Measurements from ENCODE around the gene TSSK3.

The TSSK3 gene, protein sequence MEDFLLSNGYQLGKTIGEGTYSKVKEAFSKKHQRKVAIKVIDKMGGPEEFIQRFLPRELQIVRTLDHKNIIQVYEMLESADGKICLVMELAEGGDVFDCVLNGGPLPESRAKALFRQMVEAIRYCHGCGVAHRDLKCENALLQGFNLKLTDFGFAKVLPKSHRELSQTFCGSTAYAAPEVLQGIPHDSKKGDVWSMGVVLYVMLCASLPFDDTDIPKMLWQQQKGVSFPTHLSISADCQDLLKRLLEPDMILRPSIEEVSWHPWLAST

DNA sequence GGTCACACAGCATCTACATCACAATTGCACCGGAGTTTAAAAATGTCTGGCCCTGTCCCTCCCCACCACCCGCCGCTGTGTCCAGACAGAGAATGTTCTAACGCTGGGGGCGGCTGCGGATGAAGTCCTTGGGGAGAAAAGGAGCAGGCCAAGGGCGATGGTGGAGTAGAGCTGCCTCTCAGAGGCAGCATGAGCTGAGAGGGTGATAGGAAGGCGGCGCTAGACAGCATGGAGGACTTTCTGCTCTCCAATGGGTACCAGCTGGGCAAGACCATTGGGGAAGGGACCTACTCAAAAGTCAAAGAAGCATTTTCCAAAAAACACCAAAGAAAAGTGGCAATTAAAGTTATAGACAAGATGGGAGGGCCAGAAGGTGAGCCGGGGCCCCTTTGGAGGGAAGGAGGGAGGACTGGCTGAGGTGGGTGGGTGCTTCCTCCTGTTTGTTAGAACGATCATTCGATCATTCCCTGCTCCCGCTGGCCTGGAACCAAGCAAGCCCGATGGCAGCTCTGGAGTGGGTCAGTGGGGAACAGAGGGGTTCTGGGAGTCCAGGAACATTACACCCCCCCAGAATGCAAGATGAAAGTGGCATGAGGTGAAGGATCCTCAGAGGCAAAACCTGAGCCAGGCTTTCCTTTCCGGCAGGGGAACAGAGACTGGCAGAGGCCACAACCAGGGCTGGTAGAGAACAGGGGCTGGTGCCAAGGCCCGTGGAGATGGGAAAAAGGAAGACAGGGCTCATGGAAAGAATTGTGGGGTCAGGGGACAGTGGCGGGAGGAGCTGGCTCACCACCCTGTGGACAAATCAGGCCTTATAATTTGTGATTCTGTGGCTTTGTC lies at the start of gene TSSK3, which contains the start of gene FAM229A:
Gene TSSK3, plus strand, starts transcription at position 66 of the 840 bp plus-strand sequence. Its CDS starts 163 bp downstream, at position 229.
Gene FAM229A, minus strand, starts transcription at position 12 of the 840 bp plus-strand sequence. CDS start 394 bp downstream, outside the sequence.
- DNase-seq, result peak; percentile 11

DNA sequence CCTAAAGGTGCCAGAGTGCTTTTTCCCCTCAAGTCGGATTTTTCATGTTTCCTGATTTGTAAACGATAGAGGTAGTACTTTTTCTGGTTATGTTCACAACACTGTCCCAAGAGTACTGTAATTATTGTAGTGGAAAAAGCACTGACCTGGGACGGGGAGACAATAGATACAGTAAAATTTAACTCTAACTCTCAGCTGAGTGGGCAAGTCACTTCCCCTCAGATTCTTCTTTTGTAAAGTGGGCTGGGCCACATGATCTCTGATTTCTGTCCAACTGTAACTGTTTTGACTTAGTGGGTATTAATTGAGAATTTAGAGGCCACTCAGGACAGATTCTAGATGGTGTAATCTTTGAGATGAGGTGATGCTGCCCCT lies 45.4 kb upstream of the TSSK3 start:
- no peak for DNase-seq

DNA sequence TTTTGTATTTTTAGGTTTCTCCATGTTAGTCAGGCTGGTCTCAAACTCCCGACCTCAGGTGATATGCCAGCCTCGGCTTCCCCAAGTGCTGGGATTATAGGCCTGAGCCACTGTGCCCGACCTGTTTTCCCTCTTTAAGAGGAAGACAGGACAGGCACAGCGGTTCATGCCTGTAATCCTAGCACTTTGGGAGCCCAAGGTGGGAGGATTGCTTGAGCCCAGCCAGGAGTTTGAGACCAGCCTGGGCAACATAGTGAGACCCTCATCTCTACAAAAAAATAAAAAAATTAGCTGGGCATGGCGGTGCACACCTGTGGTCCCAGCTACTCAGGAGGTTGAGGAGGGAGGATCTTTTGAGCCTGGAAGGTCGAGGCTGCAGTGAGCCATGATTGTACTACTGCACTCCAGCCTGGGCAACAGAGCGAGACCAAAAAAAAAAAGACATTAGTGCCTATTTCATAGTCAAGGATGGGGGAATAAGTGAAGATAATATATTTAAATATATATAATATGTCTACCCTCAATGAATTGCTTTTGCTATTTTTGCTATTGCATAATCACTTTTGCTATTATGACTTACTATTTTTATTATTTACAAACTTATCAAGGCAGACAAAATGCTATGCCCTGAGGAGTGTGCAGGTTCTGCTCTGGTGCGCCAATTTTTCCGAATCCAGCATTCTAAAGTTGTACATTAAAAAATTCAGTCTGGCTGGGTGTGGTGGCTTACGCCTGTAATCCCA lies 44.0 kb upstream of the TSSK3 start:
- DNase-seq, result no peak

DNA sequence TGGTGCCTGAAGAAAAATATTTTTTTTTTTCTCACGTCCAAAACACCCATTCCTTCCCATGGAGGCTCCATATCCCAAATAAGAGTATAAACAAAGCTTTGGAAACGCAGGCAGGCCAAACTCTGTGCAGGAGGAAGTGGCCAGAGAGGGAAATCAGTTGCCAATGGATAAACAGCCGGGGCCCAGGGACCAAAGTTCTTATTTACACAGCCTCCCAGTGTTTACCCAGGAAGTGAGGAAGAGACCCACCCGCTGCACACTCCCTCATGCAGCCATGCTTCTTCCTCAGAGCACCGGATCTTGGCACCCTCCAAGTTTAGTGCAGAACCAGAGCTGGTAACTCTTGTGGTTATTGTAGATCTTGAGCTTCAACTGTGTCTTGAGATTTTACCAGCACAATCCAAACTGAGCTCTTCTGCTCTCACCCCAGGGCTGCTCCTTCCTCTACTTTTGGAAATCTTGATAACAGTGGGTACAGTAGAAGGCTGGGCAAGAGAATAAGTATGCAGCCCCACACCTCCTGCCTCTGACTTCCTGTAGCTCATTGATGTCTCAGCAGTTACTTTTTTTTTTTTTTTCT lies 40.5 kb upstream of the TSSK3 start:
- DNase-seq, result no peak

DNA sequence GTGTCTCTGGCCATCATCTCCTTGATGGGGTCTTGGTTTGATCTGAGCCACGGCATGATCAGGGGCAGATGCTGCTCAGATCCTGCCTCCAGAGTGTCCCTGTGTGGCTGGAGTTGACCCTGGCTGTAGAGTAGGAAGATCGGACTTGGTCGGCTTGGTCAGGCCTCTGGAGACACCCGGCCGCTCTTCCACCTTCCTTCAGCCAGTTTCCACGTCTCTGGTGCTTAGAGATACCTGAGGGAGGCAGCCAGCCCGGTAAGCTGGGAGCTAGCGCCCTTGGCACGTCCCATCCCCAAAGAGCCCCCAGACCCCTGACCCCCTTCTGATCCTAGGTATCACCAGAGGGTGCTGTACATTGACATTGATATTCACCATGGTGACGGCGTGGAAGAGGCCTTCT lies 35.1 kb upstream of the TSSK3 start:
- no peak for DNase-seq

DNA sequence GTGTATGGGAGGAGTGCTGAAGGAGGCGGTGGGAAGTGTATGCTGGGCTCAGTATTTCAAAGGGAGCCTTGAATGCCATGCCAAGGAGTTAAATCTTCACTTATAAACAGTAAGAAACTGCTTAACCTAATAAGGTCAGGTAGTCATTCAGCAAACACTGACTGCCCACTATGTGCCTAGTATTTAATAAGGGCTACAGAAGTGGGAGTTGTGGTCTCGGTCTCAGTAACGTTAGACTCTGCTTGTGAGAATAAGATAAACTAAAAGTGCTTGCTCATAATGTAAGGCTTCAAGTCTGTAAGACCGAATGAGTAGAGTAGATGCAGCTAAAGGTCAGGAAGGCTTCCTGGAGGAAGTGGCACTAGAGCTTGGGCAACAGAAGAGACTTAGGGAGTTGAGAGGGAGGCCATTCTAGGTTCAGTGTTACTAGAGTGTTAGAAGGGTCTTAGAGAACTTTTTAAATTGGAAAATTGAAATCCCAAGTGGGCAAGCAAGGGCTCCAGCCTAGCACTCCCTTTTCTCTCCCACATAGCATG lies 32.3 kb upstream of the TSSK3 start:
- DNase-seq, result no peak

DNA sequence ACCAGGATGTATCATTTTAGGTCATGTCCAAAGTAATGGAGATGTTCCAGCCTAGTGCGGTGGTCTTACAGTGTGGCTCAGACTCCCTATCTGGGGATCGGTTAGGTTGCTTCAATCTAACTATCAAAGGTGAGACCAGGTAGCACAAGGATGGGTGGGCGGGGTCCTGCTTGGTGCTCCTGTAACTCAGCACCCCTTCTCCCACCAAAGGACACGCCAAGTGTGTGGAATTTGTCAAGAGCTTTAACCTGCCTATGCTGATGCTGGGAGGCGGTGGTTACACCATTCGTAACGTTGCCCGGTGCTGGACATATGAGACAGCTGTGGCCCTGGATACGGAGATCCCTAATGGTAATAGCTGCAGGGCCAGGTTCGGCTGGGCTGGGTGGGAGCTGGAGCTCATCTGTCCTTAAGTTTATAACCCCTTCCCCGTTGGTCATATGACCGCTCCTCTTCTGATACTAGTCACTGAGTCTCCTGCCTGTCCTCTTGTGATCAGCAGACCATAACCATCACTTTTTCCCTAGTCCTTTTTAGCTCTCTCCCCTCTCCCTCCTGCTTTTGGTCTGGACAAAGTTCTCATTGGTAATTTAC lies 31.7 kb upstream of the TSSK3 start:
- DNase-seq, result no peak

DNA sequence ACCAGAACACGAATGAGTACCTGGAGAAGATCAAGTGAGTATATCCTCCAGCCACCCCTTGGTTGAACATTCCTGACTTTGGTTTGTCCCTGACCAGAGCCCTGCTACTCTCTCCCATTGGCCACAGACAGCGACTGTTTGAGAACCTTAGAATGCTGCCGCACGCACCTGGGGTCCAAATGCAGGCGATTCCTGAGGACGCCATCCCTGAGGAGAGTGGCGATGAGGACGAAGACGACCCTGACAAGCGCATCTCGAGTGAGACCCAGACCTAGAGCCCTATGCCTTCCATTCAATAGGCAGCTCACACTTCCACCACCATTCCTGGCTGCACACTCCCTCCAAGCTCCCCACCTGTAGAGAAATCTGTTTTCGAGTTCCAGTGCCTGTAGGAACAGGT lies 30.8 kb upstream of the TSSK3 start:
- no peak for DNase-seq

DNA sequence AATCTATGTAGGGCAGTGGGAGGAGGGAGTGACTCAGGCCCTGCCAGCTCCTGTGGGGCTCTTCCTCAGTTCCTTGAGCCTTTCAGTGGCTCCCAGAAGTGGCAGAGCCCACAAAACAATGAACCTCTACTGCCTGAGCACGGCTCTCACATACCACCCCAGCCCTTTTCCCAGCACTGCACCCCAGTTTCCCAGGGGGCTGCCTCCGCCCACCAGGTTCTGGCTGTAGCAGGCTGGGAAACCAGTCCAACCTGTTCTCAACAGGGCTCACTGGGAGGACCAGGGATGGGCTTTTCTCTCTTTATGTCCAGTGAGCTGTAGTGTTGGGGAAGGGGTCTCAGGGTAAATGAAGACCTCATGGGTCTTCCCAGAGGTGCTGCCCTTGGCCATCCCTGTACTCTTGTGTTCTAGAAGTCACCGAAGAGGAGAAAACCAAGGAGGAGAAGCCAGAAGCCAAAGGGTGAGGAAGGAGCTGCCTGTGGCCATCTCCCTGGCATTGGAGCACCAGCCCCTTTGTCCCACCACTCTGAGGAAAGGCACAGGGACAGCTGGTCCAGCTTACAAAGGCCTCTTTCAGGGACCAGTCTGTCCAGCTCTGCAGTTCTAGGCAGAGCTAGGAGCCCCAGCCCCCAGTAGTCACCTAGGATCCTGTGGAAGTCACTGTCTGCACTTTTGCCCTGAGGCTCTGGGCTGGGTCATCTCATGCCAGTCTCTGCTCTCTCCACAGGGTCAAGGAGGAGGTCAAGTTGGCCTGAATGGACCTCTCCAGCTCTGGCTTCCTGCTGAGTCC lies 29.9 kb upstream of the TSSK3 start:
- DNase-seq, result no peak

DNA sequence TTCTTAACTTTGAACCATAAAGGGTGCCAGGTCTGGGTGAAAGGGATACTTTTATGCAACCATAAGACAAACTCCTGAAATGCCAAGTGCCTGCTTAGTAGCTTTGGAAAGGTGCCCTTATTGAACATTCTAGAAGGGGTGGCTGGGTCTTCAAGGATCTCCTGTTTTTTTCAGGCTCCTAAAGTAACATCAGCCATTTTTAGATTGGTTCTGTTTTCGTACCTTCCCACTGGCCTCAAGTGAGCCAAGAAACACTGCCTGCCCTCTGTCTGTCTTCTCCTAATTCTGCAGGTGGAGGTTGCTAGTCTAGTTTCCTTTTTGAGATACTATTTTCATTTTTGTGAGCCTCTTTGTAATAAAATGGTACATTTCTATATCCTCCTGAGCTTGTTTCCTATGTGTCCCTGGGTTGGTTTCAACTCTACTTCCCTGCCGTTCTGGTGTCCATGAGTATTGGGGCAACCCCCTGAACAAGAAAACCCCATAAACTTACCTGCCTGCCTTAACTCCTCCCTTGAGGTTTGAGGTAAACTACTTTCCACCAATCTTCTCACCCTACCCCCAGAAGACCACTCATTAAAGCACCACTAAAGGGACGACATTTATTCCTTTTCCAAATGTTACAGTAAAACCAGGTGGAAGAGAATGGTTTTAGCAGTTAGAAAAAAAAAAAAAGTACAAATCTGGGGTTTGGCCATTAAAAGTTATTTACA lies 28.9 kb upstream of the TSSK3 start:
- no peak for DNase-seq

DNA sequence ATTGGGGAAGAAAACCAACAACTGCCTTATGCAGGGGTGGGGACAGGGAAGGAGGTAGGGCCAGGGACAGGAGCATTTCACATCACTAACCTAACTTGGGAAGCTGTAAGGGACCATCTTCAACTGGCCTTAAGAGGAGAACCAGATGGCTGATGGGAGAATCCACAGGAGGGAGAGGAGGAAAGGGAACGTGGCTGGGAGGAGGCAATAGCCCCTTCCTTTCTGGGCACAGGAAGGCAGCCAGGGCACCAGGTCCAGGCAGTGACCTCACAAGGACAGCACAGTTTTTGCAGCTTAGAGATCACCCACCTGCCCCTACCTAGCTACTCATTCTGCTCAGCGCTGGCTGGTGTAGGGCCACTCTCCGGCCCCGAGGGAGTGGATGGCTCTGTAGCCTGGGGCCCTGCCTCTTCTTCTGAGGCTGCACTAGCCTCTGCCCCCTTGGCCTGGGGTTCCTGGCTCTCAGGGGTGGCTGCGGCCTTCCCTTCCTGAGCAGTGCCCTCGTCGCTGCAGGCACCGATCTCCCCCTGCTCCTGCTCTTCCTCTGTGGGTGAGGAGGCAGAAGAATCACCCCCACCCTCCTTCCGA lies 28.0 kb upstream of the TSSK3 start:
- no peak for DNase-seq

DNA sequence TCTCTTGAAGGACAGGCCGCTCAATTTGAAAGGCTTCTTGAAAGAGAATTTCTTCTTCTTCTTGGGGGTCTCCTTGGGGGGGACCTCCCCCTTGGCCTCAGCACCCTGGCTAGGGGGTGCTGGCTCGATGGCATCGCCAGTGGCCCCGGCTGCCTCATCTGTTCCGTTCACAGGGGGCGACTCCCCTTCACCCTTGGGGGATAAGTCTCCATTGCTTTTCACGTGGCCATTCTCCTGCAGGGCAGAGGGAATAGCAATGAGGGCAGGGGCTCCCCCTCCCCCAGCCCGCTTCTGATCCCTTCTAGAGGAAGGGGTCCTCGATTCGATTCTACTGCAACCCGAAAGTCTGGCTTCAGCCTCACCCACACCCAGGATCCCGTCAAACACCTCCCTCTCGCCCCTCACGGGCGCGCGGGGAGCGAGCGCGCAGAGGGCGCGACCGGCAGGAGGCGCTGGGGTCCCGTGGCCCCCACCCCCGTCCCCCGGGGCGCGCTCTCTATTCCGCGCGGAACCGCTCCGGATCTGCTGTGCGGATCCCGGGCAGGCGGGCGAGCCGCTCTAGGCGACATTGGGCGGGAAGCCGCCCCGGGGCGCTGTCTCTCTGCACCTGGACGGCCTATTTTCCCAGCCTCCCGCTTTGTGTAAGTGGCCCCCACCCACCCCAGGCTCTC lies 27.3 kb upstream of the TSSK3 start:
- peak; percentile 39 for DNase-seq

DNA sequence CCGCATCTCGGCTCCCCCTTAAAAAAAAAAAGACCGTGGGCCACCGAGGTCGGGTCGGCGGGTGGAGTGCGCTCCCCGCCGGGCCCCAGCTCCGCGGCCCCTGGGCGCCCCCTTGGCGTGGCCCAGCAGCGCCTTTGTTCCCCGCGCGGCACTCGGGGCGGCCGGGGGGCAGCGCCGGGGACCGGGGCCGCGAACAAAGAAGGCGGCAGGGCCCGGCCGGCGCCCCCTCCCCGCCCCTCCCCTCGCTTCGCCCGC lies 26.9 kb upstream of the TSSK3 start:
- no peak for DNase-seq

DNA sequence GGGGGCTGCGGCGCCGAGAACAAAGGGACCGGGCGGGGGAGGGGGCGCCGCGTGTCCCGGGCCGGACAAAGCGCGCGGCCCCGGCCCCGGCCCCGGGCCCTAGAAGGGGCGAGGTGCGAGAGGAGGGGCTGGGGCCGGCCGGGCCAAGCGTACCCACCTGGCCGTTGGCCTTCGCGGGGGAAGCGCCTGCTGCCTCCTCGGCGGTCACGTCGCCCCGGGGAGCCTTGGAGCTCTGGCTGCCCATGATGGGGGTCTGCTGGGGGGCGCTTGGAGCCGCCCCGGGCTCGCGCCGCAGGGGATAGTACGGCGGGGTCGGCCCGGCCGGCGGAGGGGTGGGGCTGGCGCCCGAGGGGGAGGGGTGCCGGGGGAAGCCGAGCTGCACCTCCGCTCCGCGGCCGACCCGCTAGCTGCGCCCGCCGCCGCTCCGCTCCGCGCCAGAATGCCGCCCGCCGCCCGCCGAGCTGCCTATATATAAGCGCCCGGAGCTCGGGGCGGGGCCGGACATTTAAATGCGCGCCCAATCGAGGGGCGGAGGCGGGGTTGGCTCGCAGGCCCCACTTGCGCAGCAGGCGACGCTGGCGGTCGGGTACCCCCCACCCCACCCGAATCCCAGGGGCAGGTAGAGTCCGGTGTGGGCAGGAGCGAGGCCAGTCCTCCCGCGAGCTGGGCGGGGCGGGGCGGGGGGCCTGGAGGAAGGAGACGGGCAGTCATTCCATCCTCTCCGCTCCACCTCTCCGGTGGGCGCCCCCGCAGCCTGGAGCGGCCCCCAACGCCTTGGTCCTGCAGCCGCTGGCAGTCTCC lies 26.3 kb upstream of the TSSK3 start, which contains the start of gene MARCKSL1:
Gene MARCKSL1, minus strand, starts transcription at position 444 of the 801 bp plus-strand sequence. Its CDS starts 200 bp downstream, at position 244.
- peak; percentile 81 for DNase-seq

DNA sequence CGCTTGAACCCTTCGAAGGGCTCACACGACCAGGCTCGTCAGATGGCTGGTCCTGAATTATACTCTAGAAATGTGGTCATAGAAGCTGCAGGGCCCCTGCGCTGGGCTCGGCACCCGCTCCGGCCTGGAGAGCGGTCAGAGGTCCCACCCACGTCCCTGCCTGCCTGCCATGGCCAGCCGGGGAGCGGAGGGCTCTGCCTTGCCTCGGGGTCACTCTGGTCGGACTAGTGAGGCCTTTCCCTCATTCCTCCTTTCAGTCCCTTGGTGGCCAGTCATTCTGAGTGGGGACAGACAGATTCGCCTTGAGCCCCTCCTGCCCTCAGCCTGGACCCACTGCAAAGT lies 25.8 kb upstream of the TSSK3 start:
- DNase-seq, result no peak

DNA sequence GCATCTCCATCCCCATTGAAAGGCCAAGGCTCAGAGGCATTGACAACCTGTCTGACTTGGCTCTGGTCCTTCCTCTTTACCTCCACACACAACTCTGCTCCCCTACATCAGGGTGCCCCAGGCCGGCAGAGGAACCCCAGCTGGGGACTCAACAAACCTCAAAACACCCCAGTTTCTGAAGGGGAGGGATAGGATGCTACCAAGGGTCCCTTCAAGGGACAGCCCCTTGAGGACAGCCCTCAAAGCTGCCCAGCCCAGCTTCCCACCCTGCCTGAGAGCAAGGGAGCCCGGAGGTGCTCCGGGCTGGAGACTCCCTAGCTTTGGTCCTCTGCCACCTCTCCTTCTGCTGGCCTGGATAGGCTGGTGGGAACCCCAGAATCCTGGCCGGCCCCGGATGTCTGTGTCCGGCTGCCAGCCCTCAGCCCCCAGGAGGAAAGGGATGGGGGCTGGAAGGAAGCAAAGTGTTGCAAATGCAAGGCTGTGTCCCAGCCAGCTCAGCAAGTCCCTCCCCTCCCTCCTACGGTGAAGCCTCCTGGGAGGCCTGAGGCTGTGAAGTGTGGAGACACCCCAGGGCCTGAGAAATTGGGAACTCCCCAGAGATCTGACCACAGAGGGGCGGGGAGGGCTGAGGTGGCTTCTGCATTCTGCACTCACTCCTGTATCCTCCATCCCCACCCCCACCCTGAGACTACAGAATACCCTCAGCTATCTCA lies 25.2 kb upstream of the TSSK3 start:
- no peak for DNase-seq

DNA sequence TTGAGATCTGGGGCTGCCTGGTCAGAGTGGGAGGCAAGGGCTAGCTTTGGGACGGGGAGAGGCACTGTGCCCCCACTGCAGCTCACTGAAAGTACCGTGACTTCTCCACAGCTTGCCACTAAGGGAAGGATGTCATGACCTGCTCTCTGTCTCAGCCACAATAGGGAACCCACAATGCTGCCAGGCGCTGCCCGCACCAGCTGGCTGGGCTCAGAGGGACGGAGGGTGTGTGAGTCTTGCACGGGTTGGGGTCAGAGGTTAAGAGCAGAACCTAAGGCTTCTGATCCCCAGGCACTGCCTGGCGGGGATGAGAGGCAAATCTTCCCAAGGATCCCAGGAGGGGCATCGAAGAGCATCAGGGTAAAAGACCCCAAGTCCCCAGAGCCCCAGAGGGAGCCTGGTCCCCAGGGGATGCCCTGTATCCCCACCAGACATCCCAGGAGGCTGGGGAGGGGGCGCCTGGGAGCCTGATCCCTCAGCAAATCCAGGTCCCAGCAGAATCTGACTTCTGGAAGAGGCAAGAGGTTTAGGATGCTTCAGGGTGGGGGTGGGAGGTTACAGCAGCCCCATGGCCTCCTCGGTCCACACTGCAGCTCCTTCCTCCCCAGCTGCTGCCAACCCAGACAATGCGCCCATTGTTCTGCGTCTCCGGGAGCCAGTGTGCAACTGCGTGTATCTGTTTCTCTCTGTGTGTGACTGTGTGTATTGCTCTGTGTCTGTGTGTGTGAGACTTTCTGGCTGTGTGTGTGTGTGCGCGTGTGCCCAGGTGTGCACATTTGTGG lies 24.3 kb upstream of the TSSK3 start:
- DNase-seq, result no peak

DNA sequence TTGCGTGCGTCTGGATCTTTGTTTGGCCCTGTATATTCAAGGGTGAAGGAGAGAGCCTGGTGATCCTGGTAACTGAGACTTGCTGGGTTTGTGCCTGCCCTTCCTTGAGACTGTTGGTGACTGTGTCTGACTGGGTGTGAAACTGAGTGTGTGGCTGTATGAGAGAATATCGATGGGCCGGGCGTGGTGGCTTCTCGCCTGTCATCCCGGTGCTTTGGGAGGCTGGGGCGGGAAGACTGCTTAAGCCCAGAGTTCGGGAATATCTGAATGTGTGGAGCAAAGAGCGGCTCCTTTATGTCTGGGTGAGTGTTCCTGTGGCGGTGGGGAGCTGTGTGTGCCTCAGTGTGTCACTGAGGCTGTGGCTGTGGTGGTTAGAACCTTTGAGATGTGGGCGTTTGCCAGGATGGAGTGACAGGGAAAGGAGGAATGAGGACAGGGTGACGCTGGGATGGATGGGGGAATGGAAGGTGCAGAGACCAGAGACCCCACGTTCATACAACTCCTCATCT lies 23.6 kb upstream of the TSSK3 start:
- no peak for DNase-seq

Data from NCI-H1105 (cell line).